Naive B cell (primary cell): ENCODE data around the gene PPP4R1. TPM values are rescaled to one million over a fixed set of nuclear protein-coding genes. Genes with fewer than 3 reads are reported as not detected.
"Not testable (repeated sequence)": the region's sequence is repeated elsewhere in the genome, so short reads cannot be mapped to it uniquely, and the experiment has no call there.

Source experiments
- ATAC-seq, 2 donors: fragments of 150-1000 bp; cut with Tn5 transposase; 2 replicates each; pipeline ENCODE4 v1.10.0; 2021; ENCODE audit warnings: low read depth in 2 of 2, mild to moderate bottlenecking in 2 of 2, moderate library complexity in 2 of 2
- DNase-seq: peaks from one replicate; pipeline ENCODE4 v3.0.0; 2022
- H3K27ac Mint-ChIP-seq, 6 donors: one replicate each; pipeline ENCODE4 v1.8.0; 2020 to 2022; ENCODE audit warnings: mild to moderate bottlenecking in 6 of 6, mixed read lengths in 6 of 6, moderate library complexity in 5 of 6, inconsistent platforms in 2 of 6
- H3K27me3 Mint-ChIP-seq, 3 donors: one replicate each; pipeline ENCODE4 v1.8.0; 2021 to 2022; ENCODE audit warnings: mixed read lengths in 3 of 3, mild to moderate bottlenecking in 1 of 3
- H3K36me3 Mint-ChIP-seq, 2 donors: one replicate each; pipeline ENCODE4 v1.8.0; 2020 to 2022; ENCODE audit warnings: mixed read lengths in 2 of 2, inconsistent platforms in 1 of 2, mild to moderate bottlenecking in 1 of 2
- H3K4me1 Mint-ChIP-seq, 3 donors: one replicate each; pipeline ENCODE4 v1.8.0; 2020 to 2022; ENCODE audit warnings: mixed read lengths in 3 of 3, inconsistent platforms in 1 of 3, mild to moderate bottlenecking in 1 of 3, moderate library complexity in 1 of 3
- H3K4me3 Mint-ChIP-seq, 8 donors: one replicate each; pipeline ENCODE4 v1.8.0; 2020 to 2022; ENCODE audit warnings: mild to moderate bottlenecking in 8 of 8, mixed read lengths in 8 of 8, moderate library complexity in 8 of 8, inconsistent platforms in 2 of 8
- H3K9me3 Mint-ChIP-seq, 7 donors: one replicate each; pipeline ENCODE4 v1.8.0; 2020 to 2022; ENCODE audit warnings: mixed read lengths in 7 of 7, mild to moderate bottlenecking in 5 of 7, inconsistent platforms in 2 of 7, moderate library complexity in 1 of 7
- polyA plus RNA-seq, 6 donors: library from polyadenylated mRNA; unstranded; fragments of 300-500 nt; fragmentation: Illumina TruSeq; gene quantifications; one replicate each; pipeline ENCODE4 v1.2.3, GENCODE V29; 2021; ENCODE audit warnings: low read depth in 6 of 6

Gene PPP4R1
- polyA plus RNA-seq, 6 donors from 2014 or later, result 8.9 to 21.1 (median 12.8) TPM

GRCh38 chr18:9617006-9617542, 2.7 kb upstream of the PPP4R1 start:
- Mint-ChIP-seq H3K27ac (no peak overlapping the region), H3K36me3 (no peaks in the 10 kb centered on the region), H3K27me3 (no peaks in the 10 kb centered on the region), H3K9me3 (no peaks in the 10 kb centered on the region), H3K4me1 (peaks cover 16 to 25% (median 22%) of the 10 kb centered on the region in 3 donors), H3K4me3 (peak overlapping the region in 2 of 8 donors; percentile 50 to 95)
- no peak for ATAC-seq
- no peak for DNase-seq

- peak overlapping the region in 2 of 6 donors; percentile 75 to 92 for H3K27ac Mint-ChIP-seq
- H3K9me3 Mint-ChIP-seq, result no peaks in the 10 kb centered on the region
- no peaks in the 10 kb centered on the region for H3K36me3 Mint-ChIP-seq
- peak overlapping the region in 5 of 8 donors; percentile 66 to 95 (median 84) for H3K4me3 Mint-ChIP-seq
- H3K4me1 Mint-ChIP-seq, result peaks cover 17 to 33% (median 24%) of the 10 kb centered on the region in 3 donors
- ATAC-seq (no peak), DNase-seq (no peak)
- H3K27me3 Mint-ChIP-seq, result no peaks in the 10 kb centered on the region
Observed at GRCh38 chr18:9616049-9616448, 1.7 kb upstream of the PPP4R1 start.

GRCh38 chr18:9615280-9615797, 980 bp upstream of the PPP4R1 start:
- Mint-ChIP-seq H3K27me3 (no peaks in the 10 kb centered on the region), H3K9me3 (no peaks in the 10 kb centered on the region), H3K4me1 (peaks cover 17 to 36% (median 24%) of the 10 kb centered on the region in 3 donors), H3K4me3 (peak overlapping the region; percentile 73 to 95 (median 87)), H3K27ac (peak overlapping the region; percentile 75 to 97 (median 88)), H3K36me3 (no peaks in the 10 kb centered on the region)
- DNase-seq (no peak), ATAC-seq (no peak)

GRCh38 chr18:9613550-9614400, 584 bp downstream of the PPP4R1 start:
- peak; percentile 12 to 16 for ATAC-seq
- Mint-ChIP-seq H3K4me3 (peak overlapping the region; percentile 84 to 97 (median 94)), H3K27me3 (no peaks in the 10 kb centered on the region), H3K27ac (peak overlapping the region; percentile 84 to 97 (median 94)), H3K4me1 (peaks cover 21 to 42% (median 27%) of the 10 kb centered on the region in 3 donors), H3K36me3 (no peaks in the 10 kb centered on the region), H3K9me3 (no peaks in the 10 kb centered on the region)
- DNase-seq, result peak; percentile 51

- H3K27me3 Mint-ChIP-seq, result no peaks in the 10 kb centered on the region
- DNase-seq (no peak), ATAC-seq (no peak)
- peak overlapping the region in 5 of 6 donors; percentile 21 to 97 (median 92) for H3K27ac Mint-ChIP-seq
- no peaks in the 10 kb centered on the region for H3K36me3 Mint-ChIP-seq
- no peaks in the 10 kb centered on the region for H3K9me3 Mint-ChIP-seq
- peaks cover 21 to 50% (median 27%) of the 10 kb centered on the region in 3 donors for H3K4me1 Mint-ChIP-seq
- H3K4me3 Mint-ChIP-seq, result peak overlapping the region; percentile 84 to 97 (median 94)
Observed at GRCh38 chr18:9612977-9613376, 1.4 kb downstream of the PPP4R1 start.

- no peaks in the 10 kb centered on the region for H3K27me3 Mint-ChIP-seq
- peak; percentile 58 to 60 for ATAC-seq
Observed at GRCh38 chr18:9612215-9612830, 2.0 kb downstream of the PPP4R1 start.

GRCh38 chr18:9609190-9609589, 5.2 kb downstream of the PPP4R1 start:
- ATAC-seq (no peak), DNase-seq (no peak)
- no peak overlapping the region for H3K4me3 Mint-ChIP-seq
- H3K9me3 Mint-ChIP-seq, result no peaks in the 10 kb centered on the region
- peak overlapping the region in 3 of 6 donors; percentile 4 to 44 (median 23) for H3K27ac Mint-ChIP-seq
- no peaks in the 10 kb centered on the region for H3K27me3 Mint-ChIP-seq
- H3K36me3 Mint-ChIP-seq, result no peaks in the 10 kb centered on the region
- peaks cover 24 to 48% (median 25%) of the 10 kb centered on the region in 3 donors for H3K4me1 Mint-ChIP-seq

More at GRCh38 chr18:9612215-9612830, 2.0 kb downstream of the PPP4R1 start:
- no peaks in the 10 kb centered on the region for H3K9me3 Mint-ChIP-seq
- peak overlapping the region in 5 of 6 donors; percentile 18 to 92 (median 67) for H3K27ac Mint-ChIP-seq
- peak; percentile 56 for DNase-seq
- H3K4me1 Mint-ChIP-seq, result peaks cover 21 to 50% (median 27%) of the 10 kb centered on the region in 3 donors
- peak overlapping the region; percentile 25 to 97 (median 77) for H3K4me3 Mint-ChIP-seq
- H3K36me3 Mint-ChIP-seq, result no peaks in the 10 kb centered on the region

GRCh38 chr18:9608728-9609127, 5.6 kb downstream of the PPP4R1 start:
- Mint-ChIP-seq H3K27ac (peak overlapping the region in 3 of 6 donors; percentile 4 to 44 (median 23)), H3K9me3 (no peaks in the 10 kb centered on the region), H3K36me3 (no peaks in the 10 kb centered on the region), H3K4me1 (peaks cover 24 to 51% (median 26%) of the 10 kb centered on the region in 3 donors), H3K27me3 (no peaks in the 10 kb centered on the region), H3K4me3 (no peak overlapping the region)
- DNase-seq (no peak), ATAC-seq (no peak)

- Mint-ChIP-seq H3K27me3 (no peaks in the 10 kb centered on the region), H3K4me3 (no peak overlapping the region), H3K27ac (peak overlapping the region in 1 of 6 donors; percentile 42), H3K36me3 (no peaks in the 10 kb centered on the region), H3K9me3 (no peaks in the 10 kb centered on the region), H3K4me1 (peaks cover 19 to 47% (median 22%) of the 10 kb centered on the region in 3 donors)
- ATAC-seq (no peak), DNase-seq (no peak)
Observed at GRCh38 chr18:9608298-9608697, 6.1 kb downstream of the PPP4R1 start.

- not testable (repeated sequence) for H3K36me3 Mint-ChIP-seq, ATAC-seq, H3K27ac Mint-ChIP-seq, H3K4me3 Mint-ChIP-seq, DNase-seq, H3K27me3 Mint-ChIP-seq, H3K9me3 Mint-ChIP-seq
- peaks cover 11 to 36% (median 13%) of the 10 kb centered on the region in 3 donors for H3K4me1 Mint-ChIP-seq
Observed at GRCh38 chr18:9607111-9607510, 7.2 kb downstream of the PPP4R1 start.

- Mint-ChIP-seq H3K27ac (no peak overlapping the region), H3K9me3 (peaks cover 0 to 4% (median 0%) of the 10 kb centered on the region in 7 donors), H3K36me3 (peaks cover 0 to 5% of the 10 kb centered on the region in 2 donors), H3K4me3 (no peak overlapping the region), H3K4me1 (peaks cover 9 to 28% (median 11%) of the 10 kb centered on the region in 3 donors), H3K27me3 (no peaks in the 10 kb centered on the region)
- ATAC-seq, result no peak
- DNase-seq, result no peak
Observed at GRCh38 chr18:9606039-9606438, 8.3 kb downstream of the PPP4R1 start.

- peak overlapping the region in 3 of 6 donors; percentile 10 to 90 (median 12) for H3K27ac Mint-ChIP-seq
- H3K4me3 Mint-ChIP-seq, result peak overlapping the region in 1 of 8 donors; percentile 4
- peaks cover 8 to 24% (median 10%) of the 10 kb centered on the region in 3 donors for H3K4me1 Mint-ChIP-seq
- H3K27me3 Mint-ChIP-seq, result no peaks in the 10 kb centered on the region
- H3K36me3 Mint-ChIP-seq, result peaks cover 2 to 6% of the 10 kb centered on the region in 2 donors
- H3K9me3 Mint-ChIP-seq, result peaks cover 0 to 10% (median 7%) of the 10 kb centered on the region in 7 donors
- no peak for DNase-seq
- no peak for ATAC-seq
Observed at GRCh38 chr18:9604348-9604747, 10.0 kb downstream of the PPP4R1 start.

GRCh38 chr18:9599328-9599727, 15.0 kb downstream of the PPP4R1 start:
- H3K9me3 Mint-ChIP-seq, result peaks cover 9 to 29% (median 25%) of the 10 kb centered on the region in 7 donors
- H3K36me3 Mint-ChIP-seq, result peaks cover 21 to 29% of the 10 kb centered on the region in 2 donors
- no peak overlapping the region for H3K4me3 Mint-ChIP-seq
- H3K27ac Mint-ChIP-seq, result peak overlapping the region in 1 of 6 donors; percentile 72
- DNase-seq (no peak), ATAC-seq (no peak)
- no peaks in the 10 kb centered on the region for H3K27me3 Mint-ChIP-seq
- H3K4me1 Mint-ChIP-seq, result peaks cover 10 to 28% (median 22%) of the 10 kb centered on the region in 3 donors
